HK-2 (cell line): Measurements from ENCODE around the gene PLXNB3.
"Not testable (repeated sequence)": the region's sequence is repeated elsewhere in the genome, so short reads cannot be mapped to it uniquely, and the experiment has no call there.

Experiments used
- DNase-seq: peaks from one replicate; pipeline ENCODE4 v3.0.0-alpha.2; 2018; ENCODE audit not compliant: unreplicated experiment

The PLXNB3 gene

DNA sequence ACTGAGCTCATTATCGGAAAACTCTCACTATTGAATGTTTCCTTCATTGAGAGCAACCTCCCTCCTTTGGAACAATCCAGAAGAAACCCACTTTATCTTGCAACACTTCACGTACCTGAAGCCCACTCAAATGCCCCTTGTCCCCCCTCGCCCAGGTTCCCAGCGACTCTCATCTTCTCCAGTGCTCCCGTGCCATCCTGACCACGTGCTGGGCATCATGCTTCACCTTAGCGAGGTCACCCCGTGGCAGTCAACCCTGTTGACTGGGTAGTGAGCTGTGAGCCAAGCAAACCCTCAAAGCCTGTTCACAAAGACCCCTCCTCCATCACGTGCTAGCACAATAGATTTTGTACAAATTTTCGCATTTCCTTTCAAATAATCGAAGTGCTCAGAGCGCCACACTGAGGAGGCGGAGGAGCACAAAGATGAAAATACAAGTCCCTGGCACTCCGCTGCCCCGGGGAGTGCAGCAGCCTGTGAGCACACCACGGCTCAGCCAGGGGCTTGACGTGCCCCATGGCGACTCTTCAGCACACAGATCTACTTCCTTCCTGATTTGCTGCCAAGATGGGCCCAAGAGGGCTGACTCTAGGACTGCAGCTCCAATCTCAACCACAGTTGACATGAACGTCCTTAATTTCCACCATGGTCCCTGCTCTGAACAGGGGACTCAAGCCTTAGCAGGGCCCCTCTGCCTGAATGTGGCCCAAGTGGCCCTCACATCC is 50.7 kb downstream of the PLXNB3 start:
- DNase-seq, result no peak

DNA sequence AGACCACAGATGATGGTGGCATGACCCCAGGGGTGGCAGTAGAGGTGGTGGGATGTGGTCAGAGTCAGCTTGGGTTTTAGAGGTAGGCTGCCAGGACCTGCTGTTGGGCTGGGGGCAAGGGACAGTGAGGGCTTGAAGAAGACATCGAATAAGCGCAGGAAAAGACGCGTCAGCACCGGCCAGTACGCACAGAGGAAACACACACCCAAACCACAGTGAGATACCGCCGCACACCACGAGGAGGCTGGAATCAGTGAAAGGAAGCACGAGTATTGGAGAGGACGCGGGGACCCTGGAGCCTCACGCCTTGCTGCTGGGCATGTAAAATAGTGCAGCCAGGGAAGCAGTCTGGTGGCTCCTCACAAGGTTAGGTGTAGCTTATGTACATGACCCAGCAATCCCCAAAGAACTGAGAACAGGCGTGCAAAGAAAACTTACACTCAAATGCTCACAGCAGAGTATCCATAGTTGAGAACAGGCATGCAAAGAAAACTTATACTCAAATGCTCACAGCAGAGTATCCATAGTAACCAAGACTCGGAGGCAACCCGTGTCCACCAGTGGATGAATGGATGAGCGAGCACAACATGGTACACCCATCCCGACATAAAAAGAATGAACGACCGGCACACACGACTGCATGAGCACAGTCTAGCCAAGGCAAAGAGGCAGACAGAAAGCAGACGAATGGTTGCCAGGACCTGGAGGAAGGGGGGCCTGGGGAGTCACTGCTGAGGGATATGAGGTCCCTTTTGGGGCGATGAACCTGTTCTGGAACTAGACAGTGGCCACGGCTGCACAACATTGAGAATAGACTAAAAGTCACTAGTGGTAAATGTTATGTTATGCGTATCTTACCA is 53.0 kb downstream of the PLXNB3 start:
- DNase-seq, result no peak

DNA sequence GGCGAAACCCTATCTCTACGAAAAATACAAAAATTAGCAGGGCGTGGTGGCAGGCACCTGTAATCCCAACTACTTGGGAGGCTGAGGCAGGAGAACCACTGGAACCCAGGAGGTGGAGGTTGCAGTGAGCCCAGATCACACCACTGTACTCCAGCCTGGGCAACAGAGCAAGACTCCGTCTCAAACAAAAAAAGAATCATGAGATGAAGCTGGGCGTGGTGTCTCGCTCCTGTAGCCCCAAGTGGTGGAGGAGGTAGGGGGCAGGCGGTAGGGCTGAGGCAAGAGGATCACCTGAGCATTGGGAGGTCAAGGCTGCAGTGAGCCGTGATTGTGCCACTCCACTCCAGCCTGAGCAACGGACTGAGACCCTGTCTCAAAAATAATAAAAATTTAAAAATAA is 54.0 kb downstream of the PLXNB3 start:
- not testable (repeated sequence) for DNase-seq

DNA sequence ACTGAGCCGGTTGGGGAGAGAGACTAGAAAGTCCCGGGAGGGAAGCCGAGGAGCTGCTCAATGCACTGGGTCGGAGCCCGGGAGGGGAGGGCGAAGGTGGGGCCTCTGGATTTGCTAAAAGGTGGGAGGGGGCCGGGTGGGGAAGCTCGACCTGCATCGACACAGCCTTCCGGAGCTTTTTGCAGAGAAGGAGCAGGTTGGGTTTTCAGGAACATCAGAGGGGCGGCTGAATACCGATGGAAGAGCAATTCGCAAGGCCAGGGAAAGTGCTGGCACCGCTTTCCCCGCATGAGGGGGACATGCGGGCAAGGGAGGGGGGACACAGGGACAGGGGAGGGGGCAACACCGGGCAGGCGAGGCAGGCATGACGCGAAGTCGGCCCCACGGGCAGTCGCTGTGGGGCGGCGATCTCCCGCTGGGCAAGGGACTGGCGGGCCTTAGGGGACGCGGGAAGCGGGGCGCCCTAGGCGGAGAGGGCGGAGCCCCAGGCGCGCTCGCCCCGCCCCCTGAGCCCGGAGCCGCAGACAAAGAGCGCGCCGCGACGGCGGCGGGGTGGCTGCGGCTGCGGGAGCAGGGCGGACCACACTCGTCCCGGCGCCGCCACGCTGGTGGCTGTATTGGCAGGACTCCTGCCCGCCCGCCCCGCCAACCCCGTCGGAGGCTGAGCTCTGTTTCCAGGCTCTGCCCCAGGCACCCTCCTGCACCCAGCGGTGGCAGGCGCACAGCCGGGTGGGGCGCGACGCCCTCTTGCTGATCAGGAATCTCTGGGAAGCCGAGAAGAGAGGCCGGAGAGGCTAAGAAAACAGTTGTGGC is 54.7 kb downstream of the PLXNB3 start:
- peak; percentile 41 for DNase-seq

DNA sequence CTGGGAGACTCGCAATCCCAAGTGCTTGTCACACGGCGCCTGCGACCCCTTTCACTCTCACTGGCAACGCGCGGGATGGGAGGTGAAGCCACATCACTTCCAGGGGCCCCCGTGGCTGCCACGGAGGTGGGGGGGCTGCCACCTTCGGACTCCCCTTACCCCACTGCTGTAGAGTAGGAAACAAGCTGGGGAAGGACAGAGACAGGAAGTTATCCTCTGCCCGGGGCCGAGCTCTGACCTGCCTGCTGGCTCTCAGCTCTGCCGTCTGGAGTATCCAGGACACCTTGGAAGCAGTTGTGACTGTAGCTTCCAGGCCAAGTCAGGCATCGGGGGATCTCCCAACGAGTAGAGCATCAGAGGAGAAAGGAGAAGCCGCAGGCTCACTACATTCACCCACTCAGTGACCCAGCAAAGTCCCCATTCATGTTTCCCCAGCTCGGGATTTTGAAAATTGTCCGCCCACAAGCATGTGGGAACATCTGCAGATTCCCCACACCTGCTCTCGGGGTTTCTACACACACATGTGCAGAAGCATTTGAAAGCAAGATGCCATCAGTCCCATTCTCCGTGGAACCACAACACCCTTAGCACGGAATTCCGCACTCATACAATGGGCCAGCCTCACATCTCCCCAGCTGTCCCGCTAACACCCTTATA is 55.5 kb downstream of the PLXNB3 start:
- no peak for DNase-seq

DNA sequence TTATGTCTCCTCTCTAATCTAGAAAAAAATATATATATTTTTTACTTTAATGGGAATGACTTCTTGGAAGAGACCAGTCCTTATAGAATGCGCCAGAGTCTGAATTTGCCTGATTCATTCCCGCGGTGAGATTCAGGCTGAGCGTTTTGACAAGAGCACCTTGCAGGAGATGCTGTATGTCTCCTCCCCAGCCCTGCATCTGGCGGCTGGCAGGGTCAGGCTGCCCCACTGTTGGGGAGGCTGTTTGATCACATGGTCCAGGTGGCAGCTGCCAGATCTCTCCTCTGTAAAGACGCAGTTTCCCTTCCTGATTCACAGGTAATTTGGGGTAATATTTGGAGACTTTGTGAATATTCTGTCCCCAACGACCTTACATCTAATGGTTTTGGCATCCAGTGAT is 56.6 kb downstream of the PLXNB3 start:
- no peak for DNase-seq

DNA sequence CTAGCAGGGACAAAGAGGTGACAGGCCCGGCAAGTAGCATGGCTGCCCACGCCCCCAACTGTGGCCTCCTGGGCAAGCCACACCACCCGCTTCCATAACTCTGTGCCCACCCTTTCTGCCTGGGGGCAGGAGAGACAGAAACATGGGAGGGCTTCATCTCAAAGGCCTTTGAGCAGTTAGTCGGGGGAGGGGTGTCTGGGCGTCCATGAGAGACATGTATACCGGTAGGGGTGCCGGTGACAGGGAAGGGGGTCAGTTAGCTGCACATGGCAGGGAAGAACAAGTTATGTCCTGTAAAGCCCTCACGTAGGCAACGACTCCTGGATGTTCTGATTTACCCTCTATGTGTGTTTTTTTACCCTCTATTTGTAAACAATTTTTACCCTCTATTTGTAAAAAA is 57.0 kb downstream of the PLXNB3 start:
- DNase-seq, result no peak

DNA sequence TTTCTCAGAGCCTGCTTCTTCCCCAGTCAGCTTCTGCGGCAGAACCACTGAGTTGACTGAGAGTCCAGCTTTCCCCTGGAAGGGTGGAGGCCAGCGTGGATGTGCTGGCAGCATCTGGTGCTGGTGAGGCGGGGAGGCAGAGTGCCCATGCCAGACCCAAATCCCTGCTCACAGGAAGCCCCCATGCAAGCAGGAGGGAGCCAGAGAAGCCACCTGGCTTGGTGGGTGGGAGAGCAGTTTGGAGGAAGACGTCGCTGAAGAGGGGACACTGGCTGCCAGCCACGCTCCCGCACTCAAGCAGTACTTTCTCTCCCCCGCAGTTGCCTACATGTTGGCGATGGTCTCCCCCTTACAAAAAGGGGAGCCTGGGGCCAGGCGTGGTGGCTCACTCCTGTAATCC is 60.3 kb downstream of the PLXNB3 start:
- DNase-seq, result no peak

DNA sequence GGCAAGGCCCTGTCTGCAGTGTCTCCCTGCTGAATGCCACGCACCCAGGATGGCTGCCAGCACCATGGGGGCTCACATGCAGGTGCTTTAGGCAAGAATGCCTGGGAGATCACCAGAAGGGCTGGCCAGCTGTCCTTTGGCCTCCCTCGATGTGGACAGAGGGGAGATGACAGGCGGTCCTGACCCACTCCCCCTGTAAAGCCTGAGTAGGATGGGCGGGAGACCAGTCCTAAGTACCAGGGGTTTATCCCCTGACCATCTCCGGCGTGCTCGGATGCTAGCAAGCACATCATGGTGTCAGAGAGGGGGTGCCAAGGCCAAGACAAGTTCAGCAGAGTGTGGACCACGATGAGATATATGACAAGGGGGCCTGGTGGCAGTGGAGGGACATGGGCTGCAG is 61.0 kb downstream of the PLXNB3 start:
- no peak for DNase-seq
